Panc1 (cell line): ENCODE measurements around the gene SMC2. TPM values are rescaled to one million over a fixed set of nuclear protein-coding genes. Genes with fewer than 3 reads are reported as not detected.

Experiments used
- ATAC-seq: fragments of 200-7000 bp; cut with Tn5 transposase; 2 replicates; pipeline ENCODE4 v1.9.1; 2020; ENCODE audit warnings: mild to moderate bottlenecking, moderate library complexity
- BruUV-seq: library from RNA; stranded (reverse); fragments of 400-500 nt; replicated peaks from 2 replicates; lab custom pipeline; 2021; lab: Mats Ljungman, UMichigan
- CTCF ChIA-PET: fragments of 300-600 bp; sonication (Branson Sonifier 250); formaldehyde crosslinking; loops from one replicate; lab custom pipeline; 2022; ENCODE audit warnings: antibody characterized with exemption; lab: Charles Lee
- POLR2A ChIA-PET: fragments of 300-600 bp; sonication (Branson Sonifier 250); formaldehyde crosslinking; loops from one replicate; lab custom pipeline; 2022; ENCODE audit warnings: antibody characterized with exemption; lab: Charles Lee
- DNase-seq: peaks from one replicate; pipeline ENCODE4 v3.0.0-alpha.2; 2010; ENCODE audit warnings: low read depth, low spot score
- H3K27ac ChIP-seq: 2 replicates; pipeline ENCODE4 v1.5.1; 2011; ENCODE audit warnings: mild to moderate bottlenecking, low read length, inconsistent platforms
- H3K27me3 ChIP-seq: fragments of 200-500 bp; sonication (Bioruptor generic); 2 replicates; pipeline ENCODE4 v1.6.0; 2014; ENCODE audit warnings: low read length, inconsistent platforms; ENCODE audit not compliant: control insufficient read depth, insufficient read depth
- H3K36me3 ChIP-seq: fragments of 200-500 bp; sonication (Bioruptor generic); 2 replicates; pipeline ENCODE4 v1.5.1; 2014; ENCODE audit warnings: inconsistent platforms, mild to moderate bottlenecking, low read length, moderate library complexity; ENCODE audit not compliant: control insufficient read depth, insufficient read depth
- H3K4me1 ChIP-seq: 2 replicates; pipeline ENCODE4 v1.5.1; 2011; ENCODE audit warnings: inconsistent platforms, mild to moderate bottlenecking, low read length, moderate library complexity; ENCODE audit not compliant: control insufficient read depth, insufficient read depth
- H3K4me3 ChIP-seq, 2 experiments: 2 replicates each; pipeline ENCODE4 v1.5.1; 2011 to 2012; ENCODE audit warnings: low read depth in 2 of 2, low read length in 2 of 2, mild to moderate bottlenecking in 2 of 2, inconsistent platforms in 1 of 2, moderate library complexity in 1 of 2
- H3K9me3 ChIP-seq: fragments of 200-500 bp; sonication (Bioruptor generic); 2 replicates; pipeline ENCODE4 v1.5.1; 2014; ENCODE audit warnings: low read depth, mild to moderate bottlenecking, inconsistent platforms, low read length, moderate library complexity; ENCODE audit not compliant: control insufficient read depth, insufficient read depth
- POLR2AphosphoS5 ChIP-seq: IDR thresholded peaks from 2 replicates; pipeline ENCODE4 v1.6.1; 2012; ENCODE audit warnings: mild to moderate bottlenecking, low read depth, low read length, moderate library complexity
- SIN3A ChIP-seq: IDR thresholded peaks from 2 replicates; pipeline ENCODE4 v1.6.1; 2012; ENCODE audit warnings: low read depth, mild to moderate bottlenecking, low read length, moderate library complexity, borderline replicate concordance; ENCODE audit not compliant: insufficient read depth
- TCF7L2 ChIP-seq: IDR thresholded peaks from 2 replicates; pipeline ENCODE4 v1.6.1; 2011; ENCODE audit warnings: mild to moderate bottlenecking, low read depth, low read length, inconsistent platforms
- in situ Hi-C: cut with HindIII; loops from 2 replicates; pipeline ENCODE4 v1.10.0; 2016; ENCODE audit warnings: low sequenced_read_pairs, low pct_unique_long_range_greater_than_20kb
- intact Hi-C: fragments of 100-400 bp; cut with micrococcal nuclease; formaldehyde crosslinking; loops from one replicate; pipeline ENCODE4 v1.10.0; 2022; ENCODE audit not compliant: unreplicated experiment
- total RNA-seq: library from RNA; stranded (reverse); gene quantifications from one replicate; pipeline ENCODE4 v1.2.1, GENCODE V29; 2021; ENCODE audit not compliant: unreplicated experiment
- TF ChIP-seq, protein P1 (sequence below): fragments of 450-650 bp; IDR thresholded peaks from 2 replicates; pipeline ENCODE4 v1.5.1; 2017; ENCODE audit warnings: mild to moderate bottlenecking
- TF ChIP-seq, protein P2 (sequence below), 2 experiments: IDR thresholded peaks; 2 replicates each; pipeline ENCODE4 v1.6.1; 2011 to 2012; ENCODE audit warnings: low read depth in 2 of 2, control low read depth in 1 of 2, low read length in 1 of 2, mild to moderate bottlenecking in 1 of 2, moderate library complexity in 1 of 2; ENCODE audit not compliant: insufficient read depth in 1 of 2

SMC2 gene
- total RNA-seq, 1 experiment from 2014 or later: 25.3 TPM

DNA sequence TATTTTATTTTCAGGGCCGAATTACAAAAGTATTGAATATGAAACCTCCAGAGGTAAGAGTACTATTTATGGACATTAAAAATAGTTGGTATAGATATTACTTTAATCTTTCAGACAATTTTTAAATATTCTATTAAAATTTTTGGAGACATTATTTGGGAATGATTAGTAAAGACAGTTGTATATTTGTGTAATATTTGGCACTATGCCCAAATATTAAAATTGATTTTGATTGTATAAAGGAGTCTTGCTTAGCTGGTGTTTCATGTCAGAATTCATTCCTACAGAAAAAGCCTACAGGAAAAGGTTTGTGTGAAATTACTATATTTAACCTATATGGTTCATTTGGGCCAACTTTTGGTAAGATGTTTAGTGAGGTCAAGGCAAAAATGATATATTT, 5.5 kb downstream of the SMC2 start:
- ChIA-PET POLR2A (no interaction called here), CTCF (no interaction called here)
- Histone ChIP-seq H3K27me3 (no peaks in the 10 kb centered on the region), H3K4me3 (no peak overlapping the region), H3K27ac (no peak overlapping the region), H3K36me3 (peaks cover 8% of the 10 kb centered on the region), H3K4me1 (peaks cover 7% of the 10 kb centered on the region; the same call in 1 of the 2 replicates), H3K9me3 (no peaks in the 10 kb centered on the region)
- no peak for ATAC-seq
- intact Hi-C loops: no loop called here
- no TSS peak for BruUV-seq
- DNase-seq: no peak
- in situ Hi-C loops: no loop called here
- TF ChIP-seq SIN3A (no peak), TCF7L2 (no peak), POLR2AphosphoS5 (no peak)
- TF ChIP-seq, protein P1, sequence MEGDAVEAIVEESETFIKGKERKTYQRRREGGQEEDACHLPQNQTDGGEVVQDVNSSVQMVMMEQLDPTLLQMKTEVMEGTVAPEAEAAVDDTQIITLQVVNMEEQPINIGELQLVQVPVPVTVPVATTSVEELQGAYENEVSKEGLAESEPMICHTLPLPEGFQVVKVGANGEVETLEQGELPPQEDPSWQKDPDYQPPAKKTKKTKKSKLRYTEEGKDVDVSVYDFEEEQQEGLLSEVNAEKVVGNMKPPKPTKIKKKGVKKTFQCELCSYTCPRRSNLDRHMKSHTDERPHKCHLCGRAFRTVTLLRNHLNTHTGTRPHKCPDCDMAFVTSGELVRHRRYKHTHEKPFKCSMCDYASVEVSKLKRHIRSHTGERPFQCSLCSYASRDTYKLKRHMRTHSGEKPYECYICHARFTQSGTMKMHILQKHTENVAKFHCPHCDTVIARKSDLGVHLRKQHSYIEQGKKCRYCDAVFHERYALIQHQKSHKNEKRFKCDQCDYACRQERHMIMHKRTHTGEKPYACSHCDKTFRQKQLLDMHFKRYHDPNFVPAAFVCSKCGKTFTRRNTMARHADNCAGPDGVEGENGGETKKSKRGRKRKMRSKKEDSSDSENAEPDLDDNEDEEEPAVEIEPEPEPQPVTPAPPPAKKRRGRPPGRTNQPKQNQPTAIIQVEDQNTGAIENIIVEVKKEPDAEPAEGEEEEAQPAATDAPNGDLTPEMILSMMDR: no peak

DNA sequence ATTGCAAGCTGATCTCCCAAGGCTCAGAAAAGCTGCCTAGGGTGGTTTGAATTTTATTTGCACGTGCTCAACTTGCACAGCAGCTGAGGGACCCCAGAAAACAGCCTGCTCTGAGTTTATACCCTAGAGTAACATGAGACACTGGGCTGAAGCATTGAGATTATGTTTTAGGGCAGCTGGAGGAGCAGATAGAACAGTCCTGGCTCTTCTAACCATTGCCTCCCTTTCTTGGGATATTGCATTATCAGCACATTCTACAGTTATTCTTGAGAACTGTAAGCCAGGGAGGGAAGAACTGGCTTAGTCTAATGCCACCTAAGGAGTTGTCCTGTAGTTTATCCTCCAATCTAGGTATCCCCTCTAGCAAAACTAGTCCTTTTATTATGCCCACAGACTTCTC, 10.3 kb downstream of the SMC2 start:
- intact Hi-C loops: no loop called here
- Histone ChIP-seq H3K4me3 (no peak overlapping the region), H3K4me1 (no peaks in the 10 kb centered on the region), H3K9me3 (no peaks in the 10 kb centered on the region), H3K27ac (no peak overlapping the region), H3K36me3 (peaks cover 8% of the 10 kb centered on the region), H3K27me3 (no peaks in the 10 kb centered on the region)
- BruUV-seq: no TSS peak
- in situ Hi-C loops: no loop called here
- TF ChIP-seq, protein P2, sequence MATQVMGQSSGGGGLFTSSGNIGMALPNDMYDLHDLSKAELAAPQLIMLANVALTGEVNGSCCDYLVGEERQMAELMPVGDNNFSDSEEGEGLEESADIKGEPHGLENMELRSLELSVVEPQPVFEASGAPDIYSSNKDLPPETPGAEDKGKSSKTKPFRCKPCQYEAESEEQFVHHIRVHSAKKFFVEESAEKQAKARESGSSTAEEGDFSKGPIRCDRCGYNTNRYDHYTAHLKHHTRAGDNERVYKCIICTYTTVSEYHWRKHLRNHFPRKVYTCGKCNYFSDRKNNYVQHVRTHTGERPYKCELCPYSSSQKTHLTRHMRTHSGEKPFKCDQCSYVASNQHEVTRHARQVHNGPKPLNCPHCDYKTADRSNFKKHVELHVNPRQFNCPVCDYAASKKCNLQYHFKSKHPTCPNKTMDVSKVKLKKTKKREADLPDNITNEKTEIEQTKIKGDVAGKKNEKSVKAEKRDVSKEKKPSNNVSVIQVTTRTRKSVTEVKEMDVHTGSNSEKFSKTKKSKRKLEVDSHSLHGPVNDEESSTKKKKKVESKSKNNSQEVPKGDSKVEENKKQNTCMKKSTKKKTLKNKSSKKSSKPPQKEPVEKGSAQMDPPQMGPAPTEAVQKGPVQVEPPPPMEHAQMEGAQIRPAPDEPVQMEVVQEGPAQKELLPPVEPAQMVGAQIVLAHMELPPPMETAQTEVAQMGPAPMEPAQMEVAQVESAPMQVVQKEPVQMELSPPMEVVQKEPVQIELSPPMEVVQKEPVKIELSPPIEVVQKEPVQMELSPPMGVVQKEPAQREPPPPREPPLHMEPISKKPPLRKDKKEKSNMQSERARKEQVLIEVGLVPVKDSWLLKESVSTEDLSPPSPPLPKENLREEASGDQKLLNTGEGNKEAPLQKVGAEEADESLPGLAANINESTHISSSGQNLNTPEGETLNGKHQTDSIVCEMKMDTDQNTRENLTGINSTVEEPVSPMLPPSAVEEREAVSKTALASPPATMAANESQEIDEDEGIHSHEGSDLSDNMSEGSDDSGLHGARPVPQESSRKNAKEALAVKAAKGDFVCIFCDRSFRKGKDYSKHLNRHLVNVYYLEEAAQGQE (IDR thresholded peaks at IDR 0.05; ENCODE audit: insufficient read depth in 1 of 2, low read depth in 2 of 2, low read length in 1 of 2): no peak
- TF ChIP-seq SIN3A (no peak), POLR2AphosphoS5 (no peak), TCF7L2 (no peak)
- TF ChIP-seq, protein P1: no peak
- DNase-seq (no peak), ATAC-seq (no peak)
- POLR2A ChIA-PET: no interaction called here
- CTCF ChIA-PET: no interaction called here
